Measurements from ENCODE around the gene METTL8. TPM values are rescaled to one million over a fixed set of nuclear protein-coding genes. Genes with fewer than 3 reads are reported as not detected.

Gene METTL8
- total RNA-seq, 4 donors from 2014 or later = 17.9 to 51.4 (median 35.4) TPM

DNA sequence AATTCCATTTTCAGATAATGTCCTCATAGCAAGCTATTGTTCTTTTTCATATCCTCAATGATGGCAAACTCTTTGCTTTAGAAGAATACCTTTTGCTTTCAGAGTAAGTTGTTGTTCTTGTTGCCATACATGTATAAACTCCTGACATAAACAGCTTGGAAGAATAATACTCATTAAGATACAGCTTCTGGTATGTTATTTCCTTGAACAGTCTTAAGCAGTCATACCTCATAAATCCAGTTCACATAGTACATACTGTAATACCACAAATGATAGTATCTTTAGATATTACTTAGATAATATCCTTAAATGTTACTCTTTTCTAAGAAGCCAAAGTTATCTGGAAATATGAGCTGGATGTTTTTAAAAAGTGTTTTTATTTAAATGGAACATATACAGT is 23.2 kb downstream of the METTL8 start:
- no peaks in the 10 kb centered on the region for H3K36me3 ChIP-seq
- DNase-seq = no peak
- peaks cover 0 to 32% (median 6%) of the 10 kb centered on the region in 3 donors for H3K4me1 ChIP-seq
- no peaks in the 10 kb centered on the region for H3K9me3 ChIP-seq
- intact Hi-C loops (cut with DNase I) = no loop called here
- TF ChIP-seq, protein P1, sequence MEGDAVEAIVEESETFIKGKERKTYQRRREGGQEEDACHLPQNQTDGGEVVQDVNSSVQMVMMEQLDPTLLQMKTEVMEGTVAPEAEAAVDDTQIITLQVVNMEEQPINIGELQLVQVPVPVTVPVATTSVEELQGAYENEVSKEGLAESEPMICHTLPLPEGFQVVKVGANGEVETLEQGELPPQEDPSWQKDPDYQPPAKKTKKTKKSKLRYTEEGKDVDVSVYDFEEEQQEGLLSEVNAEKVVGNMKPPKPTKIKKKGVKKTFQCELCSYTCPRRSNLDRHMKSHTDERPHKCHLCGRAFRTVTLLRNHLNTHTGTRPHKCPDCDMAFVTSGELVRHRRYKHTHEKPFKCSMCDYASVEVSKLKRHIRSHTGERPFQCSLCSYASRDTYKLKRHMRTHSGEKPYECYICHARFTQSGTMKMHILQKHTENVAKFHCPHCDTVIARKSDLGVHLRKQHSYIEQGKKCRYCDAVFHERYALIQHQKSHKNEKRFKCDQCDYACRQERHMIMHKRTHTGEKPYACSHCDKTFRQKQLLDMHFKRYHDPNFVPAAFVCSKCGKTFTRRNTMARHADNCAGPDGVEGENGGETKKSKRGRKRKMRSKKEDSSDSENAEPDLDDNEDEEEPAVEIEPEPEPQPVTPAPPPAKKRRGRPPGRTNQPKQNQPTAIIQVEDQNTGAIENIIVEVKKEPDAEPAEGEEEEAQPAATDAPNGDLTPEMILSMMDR (IDR thresholded peaks at IDR 0.05) = no peak
- TF ChIP-seq POLR2A (IDR thresholded peaks at IDR 0.05) = no peak
- peak overlapping the region in 2 of 4 donors; percentile 68 for H3K27ac ChIP-seq
- H3K27me3 ChIP-seq = no peaks in the 10 kb centered on the region
- H3K4me3 ChIP-seq = no peak overlapping the region

DNA sequence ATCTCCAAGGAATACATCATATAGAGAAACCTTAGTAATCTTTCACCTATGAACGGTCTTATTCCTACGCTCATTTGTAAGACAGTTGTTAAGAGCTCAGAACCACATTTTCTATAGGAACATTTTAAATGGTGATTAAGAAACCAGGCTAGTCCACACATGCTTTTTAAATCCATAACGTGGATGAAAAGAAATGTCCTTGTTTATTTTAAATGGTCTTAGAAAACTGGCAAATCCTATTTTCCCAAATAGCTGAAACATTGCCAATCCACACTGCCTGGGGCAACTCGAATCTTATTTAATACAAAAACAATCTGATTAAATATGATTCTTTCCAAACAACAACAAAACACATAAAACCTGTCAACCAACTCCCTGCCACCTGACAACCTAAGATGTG is 23.7 kb downstream of the METTL8 start:
- intact Hi-C loops (cut with DNase I) = no loop called here
- peaks cover 0 to 31% (median 5%) of the 10 kb centered on the region in 3 donors for H3K4me1 ChIP-seq
- peak overlapping the region in 2 of 4 donors; percentile 33 to 56 for H3K4me3 ChIP-seq
- no peaks in the 10 kb centered on the region for H3K27me3 ChIP-seq
- H3K9me3 ChIP-seq = no peaks in the 10 kb centered on the region
- H3K36me3 ChIP-seq = no peaks in the 10 kb centered on the region
- no peak for DNase-seq
- H3K27ac ChIP-seq = peak overlapping the region in 3 of 4 donors; percentile 68 to 69 (median 68)
- no peak for TF ChIP-seq POLR2A (IDR thresholded peaks at IDR 0.05)
- TF ChIP-seq, protein P1 (IDR thresholded peaks at IDR 0.05) = no peak
- 35 to 43% methylated on average over 4 of the region's 4 CpGs for WGBS, 2 donors

- no peak for DNase-seq
- 35 to 42% methylated on average over 8 of the region's 8 CpGs for WGBS, 2 donors
- intact Hi-C loops (cut with DNase I) = no loop called here
- H3K36me3 ChIP-seq = no peaks in the 10 kb centered on the region
- no peaks in the 10 kb centered on the region for H3K9me3 ChIP-seq
- TF ChIP-seq POLR2A (IDR thresholded peaks at IDR 0.05) = no peak
- TF ChIP-seq, protein P1 (IDR thresholded peaks at IDR 0.05) = peak in 1 of 6 experiments; percentile 3
- peak overlapping the region; percentile 48 to 69 (median 68) for H3K27ac ChIP-seq
- peak overlapping the region; percentile 17 to 56 (median 34) for H3K4me3 ChIP-seq
- no peaks in the 10 kb centered on the region for H3K27me3 ChIP-seq
- peaks cover 0 to 36% (median 5%) of the 10 kb centered on the region in 3 donors for H3K4me1 ChIP-seq
Observed at GRCh38 chr2:171409436-171409971, 24.3 kb downstream of the METTL8 start.

- intact Hi-C loops (cut with DNase I) = no loop called here
- Histone ChIP-seq H3K36me3 (no peaks in the 10 kb centered on the region), H3K27ac (no peak overlapping the region), H3K4me3 (no peak overlapping the region), H3K4me1 (peaks cover 0 to 36% (median 5%) of the 10 kb centered on the region in 3 donors), H3K27me3 (no peaks in the 10 kb centered on the region), H3K9me3 (no peaks in the 10 kb centered on the region)
- no peak for DNase-seq
- TF ChIP-seq POLR2A (IDR thresholded peaks at IDR 0.05) = no peak
- TF ChIP-seq, protein P1 (IDR thresholded peaks at IDR 0.05) = no peak
- WGBS, 2 donors = 95 to 100% methylated on average over 1 of the region's 1 CpG
Observed at GRCh38 chr2:171407676-171408044, 26.1 kb downstream of the METTL8 start.

DNA sequence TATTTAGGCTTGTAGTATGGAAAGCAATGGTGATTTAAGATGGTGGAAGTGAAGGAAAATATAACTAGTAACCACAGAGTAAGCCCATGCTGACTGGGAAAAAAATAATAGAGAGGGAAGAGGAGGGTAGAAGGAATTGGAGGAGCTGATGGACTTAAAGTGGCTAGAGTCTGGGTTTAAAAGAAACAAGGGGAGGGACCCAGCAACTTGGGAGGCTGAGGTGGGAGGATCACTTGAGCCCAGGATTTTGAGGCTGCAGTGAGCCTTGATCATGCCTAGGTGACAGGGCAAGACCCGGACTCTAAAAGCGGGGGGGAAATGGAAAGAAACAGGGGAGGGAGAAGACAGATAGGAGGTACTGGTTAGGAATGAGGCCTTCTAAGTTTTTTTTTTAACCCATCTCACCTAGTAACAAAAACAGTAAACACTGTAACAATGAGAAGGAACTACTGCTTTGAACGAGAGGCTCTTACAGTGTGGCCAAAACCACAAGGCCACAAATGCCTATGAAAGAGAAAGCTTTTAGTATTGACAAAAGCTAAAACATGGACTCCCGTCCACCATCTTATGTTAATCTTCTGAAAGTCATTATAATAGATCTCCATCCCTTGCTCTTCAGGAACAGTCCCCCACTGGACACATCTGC is 26.6 kb downstream of the METTL8 start:
- H3K36me3 ChIP-seq = no peaks in the 10 kb centered on the region
- H3K4me1 ChIP-seq = peaks cover 0 to 36% (median 5%) of the 10 kb centered on the region in 3 donors
- no peaks in the 10 kb centered on the region for H3K27me3 ChIP-seq
- no peak overlapping the region for H3K4me3 ChIP-seq
- intact Hi-C loops (cut with DNase I) = no loop called here
- H3K27ac ChIP-seq = no peak overlapping the region
- TF ChIP-seq, protein P1 (IDR thresholded peaks at IDR 0.05) = no peak
- TF ChIP-seq POLR2A (IDR thresholded peaks at IDR 0.05) = no peak
- WGBS, 2 donors = 76% methylated on average over 4 of the region's 4 CpGs
- DNase-seq = no peak
- peaks cover 0 to 4% (median under 1%) of the 10 kb centered on the region in 3 donors for H3K9me3 ChIP-seq
